CD4-positive, alpha-beta T cell treated with Interleukin-10 for 1 hour (primary cell): ENCODE results near the gene ABCC1.

ENCODE experiments used
- DNase-seq: peaks from one replicate; pipeline ENCODE4 v3.0.0-alpha.2; 2020

ABCC1 gene

GRCh38 chr16:16025214-16025968, 76.0 kb downstream of the ABCC1 start:
- DNase-seq: peak; percentile 59

GRCh38 chr16:16027728-16028310, 78.4 kb downstream of the ABCC1 start:
- no peak for DNase-seq

GRCh38 chr16:16028311-16028999, 79.0 kb downstream of the ABCC1 start:
- DNase-seq: no peak

GRCh38 chr16:16029431-16030011, 80.1 kb downstream of the ABCC1 start:
- DNase-seq: no peak

- DNase-seq: no peak
Observed at GRCh38 chr16:16030449-16030848, 81.0 kb downstream of the ABCC1 start.

- DNase-seq: no peak
Observed at GRCh38 chr16:16031401-16031800, 82.0 kb downstream of the ABCC1 start.

- DNase-seq: no peak
Observed at GRCh38 chr16:16032271-16032979, 83.0 kb downstream of the ABCC1 start.

- peak; percentile 63 for DNase-seq
Observed at GRCh38 chr16:16033208-16033717, 83.8 kb downstream of the ABCC1 start.

GRCh38 chr16:16036359-16036792, 87.0 kb downstream of the ABCC1 start:
- no peak for DNase-seq

GRCh38 chr16:16037521-16037920, 88.1 kb downstream of the ABCC1 start:
- DNase-seq: no peak

GRCh38 chr16:16037970-16038369, 88.6 kb downstream of the ABCC1 start:
- no peak for DNase-seq

GRCh38 chr16:16038950-16039349, 89.5 kb downstream of the ABCC1 start:
- DNase-seq: no peak

- DNase-seq: peak; percentile 31
Observed at GRCh38 chr16:16041196-16041892, 91.9 kb downstream of the ABCC1 start.

GRCh38 chr16:16042076-16042475, 92.7 kb downstream of the ABCC1 start:
- no peak for DNase-seq

GRCh38 chr16:16045296-16045695, 95.9 kb downstream of the ABCC1 start:
- DNase-seq: no peak

GRCh38 chr16:16045879-16046278, 96.5 kb downstream of the ABCC1 start:
- no peak for DNase-seq

- DNase-seq: no peak
Observed at GRCh38 chr16:16047761-16048160, 98.3 kb downstream of the ABCC1 start.

GRCh38 chr16:16048904-16049582, 99.6 kb downstream of the ABCC1 start:
- no peak for DNase-seq

GRCh38 chr16:16050106-16050505, 100.7 kb downstream of the ABCC1 start:
- DNase-seq: no peak

- DNase-seq: no peak
Observed at GRCh38 chr16:16051132-16051531, 101.7 kb downstream of the ABCC1 start.

- no peak for DNase-seq
Observed at GRCh38 chr16:16052916-16053315, 103.5 kb downstream of the ABCC1 start.

- no peak for DNase-seq
Observed at GRCh38 chr16:16057102-16057501, 107.7 kb downstream of the ABCC1 start.
